ENCODE data around the gene SPOCD1. TPM values are rescaled to one million over a fixed set of nuclear protein-coding genes. Genes with fewer than 3 reads are reported as not detected.

SPOCD1 gene
- total and polyA plus RNA-seq, 8 donors, result 0.32 to 10.9 (median 0.55) TPM

DNA sequence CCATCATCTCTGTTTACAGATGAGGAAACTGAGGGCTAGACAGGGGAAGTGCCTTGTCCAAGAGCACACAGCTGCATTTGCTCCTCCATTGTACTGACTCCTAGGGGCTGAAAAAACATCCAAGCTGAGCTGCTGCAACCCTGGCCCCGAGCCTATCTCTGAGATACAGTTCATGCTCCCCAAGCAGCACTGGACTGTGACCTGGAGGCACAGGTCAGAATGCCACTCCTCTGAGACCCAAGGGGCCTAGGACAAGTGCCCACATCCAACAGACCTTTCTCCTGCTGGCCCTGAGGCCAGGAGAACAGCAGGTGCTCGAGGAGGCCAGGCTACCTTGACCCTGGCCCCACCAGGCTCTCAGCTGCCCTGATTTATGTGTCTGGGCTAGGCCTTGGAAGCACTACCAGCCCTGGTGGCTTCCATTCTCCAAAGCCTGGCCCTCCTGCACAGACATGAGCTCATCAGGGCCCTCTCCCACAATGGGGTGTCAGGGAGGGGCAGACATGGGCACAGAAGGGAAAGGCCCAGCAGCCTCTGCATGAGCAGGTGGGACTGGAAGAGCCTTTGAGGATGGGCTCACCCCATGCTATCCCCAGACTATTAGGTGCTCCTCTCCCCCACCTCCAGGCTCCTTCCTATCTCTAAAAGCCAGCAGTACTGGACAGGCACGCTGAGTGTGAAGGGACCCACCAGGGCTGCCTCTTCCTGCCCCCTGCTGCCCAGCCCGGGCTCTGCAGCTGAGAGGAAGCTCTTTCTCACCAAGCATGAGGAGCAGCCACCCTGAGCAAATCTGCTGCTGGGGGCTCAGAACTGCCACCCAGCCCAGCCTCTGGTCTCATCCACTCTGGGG is 70.5 kb downstream of the SPOCD1 start:
- TF ChIP-seq, protein P1, sequence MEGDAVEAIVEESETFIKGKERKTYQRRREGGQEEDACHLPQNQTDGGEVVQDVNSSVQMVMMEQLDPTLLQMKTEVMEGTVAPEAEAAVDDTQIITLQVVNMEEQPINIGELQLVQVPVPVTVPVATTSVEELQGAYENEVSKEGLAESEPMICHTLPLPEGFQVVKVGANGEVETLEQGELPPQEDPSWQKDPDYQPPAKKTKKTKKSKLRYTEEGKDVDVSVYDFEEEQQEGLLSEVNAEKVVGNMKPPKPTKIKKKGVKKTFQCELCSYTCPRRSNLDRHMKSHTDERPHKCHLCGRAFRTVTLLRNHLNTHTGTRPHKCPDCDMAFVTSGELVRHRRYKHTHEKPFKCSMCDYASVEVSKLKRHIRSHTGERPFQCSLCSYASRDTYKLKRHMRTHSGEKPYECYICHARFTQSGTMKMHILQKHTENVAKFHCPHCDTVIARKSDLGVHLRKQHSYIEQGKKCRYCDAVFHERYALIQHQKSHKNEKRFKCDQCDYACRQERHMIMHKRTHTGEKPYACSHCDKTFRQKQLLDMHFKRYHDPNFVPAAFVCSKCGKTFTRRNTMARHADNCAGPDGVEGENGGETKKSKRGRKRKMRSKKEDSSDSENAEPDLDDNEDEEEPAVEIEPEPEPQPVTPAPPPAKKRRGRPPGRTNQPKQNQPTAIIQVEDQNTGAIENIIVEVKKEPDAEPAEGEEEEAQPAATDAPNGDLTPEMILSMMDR (IDR thresholded peaks at IDR 0.05), result peak; percentile 43 to 60
- Histone ChIP-seq H3K4me3 (no peak overlapping the region), H3K27me3 (peaks cover 0 to 4% of the 10 kb centered on the region in 2 donors), H3K36me3 (no peaks in the 10 kb centered on the region), H3K9me3 (no peaks in the 10 kb centered on the region), H3K4me1 (no peaks in the 10 kb centered on the region), H3K27ac (no peak overlapping the region)
- DNase-seq (peak in 2 of 4 donors; percentile 48 to 69), ATAC-seq (peak; percentile 88)
- intact Hi-C loops (cut with DNase I), result no loop called here

DNA sequence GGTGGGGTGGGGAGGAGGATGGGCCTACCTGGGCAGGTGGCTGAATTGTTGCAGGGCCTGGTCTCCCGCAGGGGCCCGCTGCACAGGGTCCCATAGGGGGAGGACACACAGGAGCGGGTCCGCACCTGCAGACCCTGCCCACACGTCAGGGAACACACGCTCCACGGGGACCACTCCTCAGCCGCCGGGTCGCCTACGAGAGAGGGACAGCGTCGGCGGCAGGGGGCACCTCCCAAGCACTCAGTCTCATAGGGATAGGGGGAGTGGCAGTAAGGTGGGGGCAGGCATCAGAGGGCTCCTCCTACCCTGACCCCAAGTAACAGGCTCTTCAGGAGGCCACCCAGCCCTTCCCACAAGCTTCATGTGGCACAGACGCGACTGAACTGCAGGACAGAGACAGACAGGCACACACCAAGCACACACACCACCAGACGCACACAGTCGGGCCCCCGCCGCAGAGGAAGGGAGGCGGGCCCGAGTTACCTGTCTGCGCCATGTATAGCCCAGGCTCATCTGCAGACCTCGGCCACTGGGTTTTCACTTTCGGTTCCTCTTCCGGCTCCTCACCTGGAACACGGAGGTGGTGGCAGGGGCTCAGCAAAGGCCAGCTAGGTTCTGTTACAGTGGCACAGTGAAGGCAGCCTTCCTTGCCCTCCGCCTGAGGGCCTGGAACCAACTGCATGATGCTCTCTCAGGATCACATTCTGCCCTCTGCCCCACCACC is 71.5 kb downstream of the SPOCD1 start:
- Histone ChIP-seq H3K4me1 (no peaks in the 10 kb centered on the region), H3K36me3 (no peaks in the 10 kb centered on the region), H3K27ac (no peak overlapping the region), H3K27me3 (peaks cover 0 to 11% of the 10 kb centered on the region in 2 donors), H3K9me3 (no peaks in the 10 kb centered on the region), H3K4me3 (no peak overlapping the region)
- no peak for ATAC-seq
- intact Hi-C loops (cut with DNase I), result no loop called here
- DNase-seq, result peak in 1 of 4 donors; percentile 39
- TF ChIP-seq, protein P1 (IDR thresholded peaks at IDR 0.05), result no peak

DNA sequence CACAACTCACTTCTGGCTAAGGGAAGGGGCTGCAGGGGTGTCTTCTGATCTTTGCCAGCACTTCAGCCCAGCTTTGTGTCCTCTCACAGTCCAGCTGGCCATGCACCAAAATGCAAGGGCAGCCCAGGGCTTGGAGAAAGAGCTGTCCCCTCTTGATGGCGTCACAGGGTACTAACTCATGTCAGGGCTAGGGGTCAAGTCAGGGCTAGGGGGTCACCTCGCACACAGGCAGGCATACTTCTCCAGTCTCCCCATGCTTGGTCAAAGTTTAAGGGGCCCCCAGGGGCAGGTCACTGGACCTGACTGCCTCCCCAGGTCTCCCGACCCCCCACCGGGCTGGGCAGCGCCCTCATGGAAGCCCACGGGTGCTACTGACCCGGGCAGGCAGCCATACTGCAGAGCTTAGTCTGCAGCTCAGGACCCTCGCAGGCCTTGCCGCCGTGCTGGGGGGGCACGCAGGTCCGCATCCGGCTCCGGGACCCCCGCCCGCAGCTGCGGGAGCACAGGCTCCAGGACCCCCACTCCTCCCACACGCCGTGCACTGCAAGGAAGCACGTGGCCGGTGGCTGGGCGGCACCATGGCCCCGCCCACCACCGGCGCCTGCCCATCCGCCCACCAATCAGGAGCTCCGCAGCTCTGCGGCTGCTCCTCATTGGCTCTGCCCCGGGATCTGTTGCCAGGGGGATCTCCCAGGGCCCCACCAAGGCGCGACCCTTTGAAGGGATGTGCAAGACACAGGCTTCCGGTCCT is 73.2 kb downstream of the SPOCD1 start:
- Histone ChIP-seq H3K4me3 (no peak overlapping the region), H3K4me1 (no peaks in the 10 kb centered on the region), H3K27me3 (peaks cover 0 to 13% of the 10 kb centered on the region in 2 donors), H3K9me3 (no peaks in the 10 kb centered on the region), H3K27ac (no peak overlapping the region), H3K36me3 (no peaks in the 10 kb centered on the region)
- TF ChIP-seq, protein P1 (IDR thresholded peaks at IDR 0.05), result no peak
- intact Hi-C loops (cut with DNase I), result no loop called here
- DNase-seq (no peak), ATAC-seq (no peak)

Small RNA genes within 50 kb of the gene (microRNA-seq; reads per million reads assigned to microRNA genes)
- gene MIR4254, result 0 reads per million in 2 donors

Other genes starting within 250 kb of the SPOCD1 start
- gene TINAGL1, start 239.5 kb downstream of the SPOCD1 start, total RNA-seq, result 100 to 1,000 TPM in 1 of 2 donors, 10 to 100 TPM in 1; 66.6 to 106 TPM
- 10 to 100 TPM; 34.0 to 55.1 (median 45.7) TPM for gene TINAGL1, start 239.5 kb downstream of the SPOCD1 start, polyA plus RNA-seq (ENCODE audit: insufficient read length in 6 of 6)
- not detected for gene HCRTR1, start 198.3 kb downstream of the SPOCD1 start, total RNA-seq
- gene HCRTR1, start 198.3 kb downstream of the SPOCD1 start, polyA plus RNA-seq (ENCODE audit: insufficient read length in 6 of 6), result under 1 TPM in 4 of 6 donors, not detected in 2; 0.14 to 0.24 (median 0.17) TPM
- 10 to 100 TPM; 70.3 to 75.8 TPM for gene PEF1, start 171.1 kb downstream of the SPOCD1 start, total RNA-seq
- 10 to 100 TPM; 55.4 to 66.3 (median 61.6) TPM for gene PEF1, start 171.1 kb downstream of the SPOCD1 start, polyA plus RNA-seq (ENCODE audit: insufficient read length in 6 of 6)
- gene COL16A1, start 112.0 kb downstream of the SPOCD1 start, total RNA-seq, result 100 to 1,000 TPM in 1 of 2 donors, 10 to 100 TPM in 1; 64.8 to 116 TPM
- gene COL16A1, start 112.0 kb downstream of the SPOCD1 start, polyA plus RNA-seq (ENCODE audit: insufficient read length in 6 of 6), result 100 to 1,000 TPM; 111 to 177 (median 126) TPM
- gene ADGRB2, start 51.7 kb downstream of the SPOCD1 start, total RNA-seq, result 1 to 10 TPM; 1.8 to 6.4 TPM
- 10 to 100 TPM; 14.0 to 27.1 (median 19.0) TPM for gene ADGRB2, start 51.7 kb downstream of the SPOCD1 start, polyA plus RNA-seq (ENCODE audit: insufficient read length in 6 of 6)
- 100 to 1,000 TPM; 210 to 272 TPM for gene PTP4A2, start 122.3 kb upstream of the SPOCD1 start, total RNA-seq
- gene PTP4A2, start 122.3 kb upstream of the SPOCD1 start, polyA plus RNA-seq (ENCODE audit: insufficient read length in 6 of 6), result 100 to 1,000 TPM; 193 to 249 (median 228) TPM
- 10 to 100 TPM; 87.2 to 95.7 TPM for gene KHDRBS1, start 197.8 kb upstream of the SPOCD1 start, total RNA-seq
- gene KHDRBS1, start 197.8 kb upstream of the SPOCD1 start, polyA plus RNA-seq (ENCODE audit: insufficient read length in 6 of 6), result 100 to 1,000 TPM; 213 to 261 (median 222) TPM

Measured in left lung (tissue), 10 donors.